GM10266 (cell line): ENCODE results near the gene TUBB4A.

ENCODE experiments used
- DNase-seq: peaks from one replicate; pipeline ENCODE4 v3.0.0; 2012; ENCODE audit errors: extremely low spot score
- TF ChIP-seq, protein P1 (sequence below): IDR thresholded peaks from 2 replicates; pipeline ENCODE4 v1.5.1; 2012; ENCODE audit warnings: mild to moderate bottlenecking, low read depth; ENCODE audit not compliant: control insufficient read depth, insufficient read depth; ENCODE audit errors: missing control alignments

Gene TUBB4A

DNA sequence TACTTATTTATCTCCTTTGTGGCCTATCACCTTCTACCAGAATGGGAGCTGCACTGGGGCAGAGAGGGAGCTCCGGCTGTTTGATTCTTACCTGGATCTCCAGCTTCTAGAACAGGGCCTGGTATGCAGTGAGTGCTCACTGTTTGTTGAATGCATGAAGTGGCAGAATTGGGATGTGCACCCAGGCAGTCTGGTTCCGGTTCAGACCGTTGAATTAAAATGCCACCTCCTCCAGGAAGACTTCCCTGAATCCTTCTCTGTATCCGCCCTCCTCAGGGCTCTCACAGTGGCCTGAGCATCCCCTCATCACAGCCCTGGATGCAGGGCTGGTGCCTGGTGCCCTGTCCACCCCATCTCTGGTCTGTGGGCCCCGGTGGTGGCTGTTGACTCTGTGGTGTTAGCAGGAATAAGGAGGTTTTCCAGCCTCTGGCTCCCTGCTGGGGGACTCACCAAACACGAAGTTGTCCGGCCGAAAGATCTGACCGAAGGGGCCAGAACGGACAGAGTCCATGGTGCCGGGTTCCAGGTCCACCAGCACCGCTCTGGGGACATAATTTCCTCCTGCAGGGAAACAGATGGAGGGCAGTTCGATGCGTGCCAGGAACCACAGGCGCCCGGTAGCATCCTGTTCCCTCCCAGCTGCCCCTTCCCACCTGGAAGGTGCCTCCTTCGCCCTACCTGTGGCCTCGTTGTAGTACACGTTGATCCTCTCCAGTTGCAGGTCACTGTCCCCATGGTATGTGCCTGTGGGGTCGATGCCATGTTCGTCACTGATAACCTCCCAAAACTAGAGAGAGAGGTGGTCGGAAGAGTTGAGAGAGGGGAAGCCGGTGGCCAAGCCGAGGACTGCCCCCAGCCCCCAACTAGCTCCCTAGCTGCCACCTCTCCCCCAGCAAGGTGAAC, 1.0 kb downstream of the TUBB4A start:
- no peak for DNase-seq
- TF ChIP-seq, protein P1, sequence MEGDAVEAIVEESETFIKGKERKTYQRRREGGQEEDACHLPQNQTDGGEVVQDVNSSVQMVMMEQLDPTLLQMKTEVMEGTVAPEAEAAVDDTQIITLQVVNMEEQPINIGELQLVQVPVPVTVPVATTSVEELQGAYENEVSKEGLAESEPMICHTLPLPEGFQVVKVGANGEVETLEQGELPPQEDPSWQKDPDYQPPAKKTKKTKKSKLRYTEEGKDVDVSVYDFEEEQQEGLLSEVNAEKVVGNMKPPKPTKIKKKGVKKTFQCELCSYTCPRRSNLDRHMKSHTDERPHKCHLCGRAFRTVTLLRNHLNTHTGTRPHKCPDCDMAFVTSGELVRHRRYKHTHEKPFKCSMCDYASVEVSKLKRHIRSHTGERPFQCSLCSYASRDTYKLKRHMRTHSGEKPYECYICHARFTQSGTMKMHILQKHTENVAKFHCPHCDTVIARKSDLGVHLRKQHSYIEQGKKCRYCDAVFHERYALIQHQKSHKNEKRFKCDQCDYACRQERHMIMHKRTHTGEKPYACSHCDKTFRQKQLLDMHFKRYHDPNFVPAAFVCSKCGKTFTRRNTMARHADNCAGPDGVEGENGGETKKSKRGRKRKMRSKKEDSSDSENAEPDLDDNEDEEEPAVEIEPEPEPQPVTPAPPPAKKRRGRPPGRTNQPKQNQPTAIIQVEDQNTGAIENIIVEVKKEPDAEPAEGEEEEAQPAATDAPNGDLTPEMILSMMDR: no peak

DNA sequence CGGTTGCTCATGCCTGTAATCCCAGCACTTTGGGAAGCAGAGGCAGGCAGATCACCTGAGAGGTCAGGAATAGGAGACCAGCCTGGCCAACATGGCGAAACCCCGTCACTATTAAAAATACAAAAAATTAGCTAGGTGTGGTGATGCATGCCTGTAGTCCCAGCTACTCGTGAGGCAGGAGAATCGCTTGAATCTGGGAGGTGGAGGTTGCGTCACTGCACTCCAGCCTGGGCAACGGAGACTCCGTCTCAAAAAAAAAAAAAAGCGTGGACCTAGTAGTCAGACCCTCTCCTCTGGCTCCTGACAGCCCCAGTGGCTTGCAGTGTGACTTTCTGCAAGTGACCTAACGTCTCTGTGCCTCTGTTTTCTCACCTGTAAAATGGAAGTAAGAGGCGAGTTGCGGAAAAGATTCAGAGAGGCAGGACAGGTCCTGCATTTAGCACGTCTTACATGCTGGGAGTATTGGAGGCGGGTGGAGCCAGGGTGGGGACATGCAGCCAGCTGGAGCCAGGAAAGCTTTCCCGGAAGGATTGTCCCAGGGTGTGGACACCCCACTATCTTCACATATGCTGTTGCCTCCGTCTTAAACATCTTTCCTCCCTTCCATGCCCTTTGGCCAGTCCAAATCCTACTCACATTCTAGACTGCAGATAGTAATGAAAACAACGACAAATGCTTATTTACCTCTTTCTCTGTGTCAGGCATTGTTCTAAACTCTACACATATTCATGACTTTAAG, 2.9 kb downstream of the TUBB4A start:
- TF ChIP-seq, protein P1: no peak
- DNase-seq: no peak

GRCh38 chr19:6498294-6499036, 3.6 kb downstream of the TUBB4A start:
- no peak for DNase-seq
- TF ChIP-seq, protein P1: no peak

GRCh38 chr19:6495947-6496346, 6.2 kb downstream of the TUBB4A start:
- TF ChIP-seq, protein P1: no peak
- DNase-seq: peak; percentile 12

- DNase-seq: peak; percentile 3
- TF ChIP-seq, protein P1: no peak
These were observed 7.6 kb downstream of the TUBB4A start for GRCh38 chr19:6494438-6495036.

GRCh38 chr19:6491802-6492592, 10.1 kb downstream of the TUBB4A start:
- TF ChIP-seq, protein P1: no peak
- DNase-seq: peak; percentile 3
